Inflammatory macrophage treated with lipopolysaccharide for 1 hour (primary cell): ENCODE measurements around the gene LAYN.

ENCODE experiments used
- DNase-seq, 2 donors: peaks; one replicate each; pipeline ENCODE4 v3.0.0-alpha.2; 2020 to 2022

LAYN gene, protein sequence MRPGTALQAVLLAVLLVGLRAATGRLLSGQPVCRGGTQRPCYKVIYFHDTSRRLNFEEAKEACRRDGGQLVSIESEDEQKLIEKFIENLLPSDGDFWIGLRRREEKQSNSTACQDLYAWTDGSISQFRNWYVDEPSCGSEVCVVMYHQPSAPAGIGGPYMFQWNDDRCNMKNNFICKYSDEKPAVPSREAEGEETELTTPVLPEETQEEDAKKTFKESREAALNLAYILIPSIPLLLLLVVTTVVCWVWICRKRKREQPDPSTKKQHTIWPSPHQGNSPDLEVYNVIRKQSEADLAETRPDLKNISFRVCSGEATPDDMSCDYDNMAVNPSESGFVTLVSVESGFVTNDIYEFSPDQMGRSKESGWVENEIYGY

DNA sequence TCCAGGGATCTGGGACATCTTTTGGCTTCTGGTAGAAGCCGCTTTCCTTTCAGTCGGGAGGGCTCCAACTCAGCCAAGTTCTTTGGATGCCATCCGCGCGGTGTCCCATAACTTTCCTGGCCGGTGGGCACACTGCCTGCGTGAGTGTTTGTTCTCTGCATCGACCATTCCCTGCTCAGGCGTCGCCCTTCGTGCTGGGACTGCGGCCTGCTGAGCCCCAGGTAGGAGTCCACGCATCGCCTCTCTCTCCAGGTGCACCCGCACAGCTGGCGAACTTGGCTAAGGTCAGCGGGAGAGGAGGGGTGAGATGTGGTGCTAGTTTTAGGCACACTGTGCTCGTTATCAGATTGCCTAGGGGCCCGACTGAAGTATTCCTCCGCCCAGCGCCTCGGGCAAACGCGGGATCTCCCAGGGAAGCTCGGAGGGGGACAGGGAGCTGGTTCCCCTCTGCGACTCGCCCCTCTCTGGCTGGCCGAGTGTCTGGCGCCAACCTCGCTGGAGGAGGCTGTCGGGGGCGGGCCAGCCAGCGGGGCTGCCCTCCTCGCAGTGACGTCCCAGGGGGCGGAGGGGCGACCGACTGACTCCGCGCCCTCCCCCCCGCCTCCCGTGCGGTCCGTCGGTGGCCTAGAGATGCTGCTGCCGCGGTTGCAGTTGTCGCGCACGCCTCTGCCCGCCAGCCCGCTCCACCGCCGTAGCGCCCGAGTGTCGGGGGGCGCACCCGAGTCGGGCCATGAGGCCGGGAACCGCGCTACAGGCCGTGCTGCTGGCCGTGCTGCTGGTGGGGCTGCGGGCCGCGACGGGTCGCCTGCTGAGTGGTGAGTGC lies at the start of gene LAYN:
LAYN (plus strand) TSS at position 607 of the 823 bp plus-strand sequence; CDS start at position 731, 124 bp downstream.
- no peak for DNase-seq

DNA sequence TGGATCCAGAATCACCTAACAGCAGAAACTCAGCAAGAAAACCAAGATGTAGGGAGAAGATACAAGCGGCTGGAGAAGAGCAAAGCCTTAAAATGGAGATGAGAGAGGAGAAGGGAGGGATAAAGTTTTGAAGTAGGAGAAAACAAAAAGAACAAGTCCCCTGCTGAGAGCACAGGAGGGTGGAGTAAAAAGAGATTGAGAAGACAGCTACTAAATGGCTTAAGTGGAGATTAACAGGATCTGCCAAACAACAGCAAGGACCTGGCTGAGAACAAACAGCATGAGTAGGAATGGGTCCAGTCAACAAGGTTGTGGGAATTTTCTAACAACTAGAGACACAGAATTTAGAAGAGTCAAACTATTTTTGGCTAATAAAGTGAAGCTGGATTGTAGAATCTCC lies 46.5 kb upstream of the LAYN start:
- DNase-seq, result no peak

DNA sequence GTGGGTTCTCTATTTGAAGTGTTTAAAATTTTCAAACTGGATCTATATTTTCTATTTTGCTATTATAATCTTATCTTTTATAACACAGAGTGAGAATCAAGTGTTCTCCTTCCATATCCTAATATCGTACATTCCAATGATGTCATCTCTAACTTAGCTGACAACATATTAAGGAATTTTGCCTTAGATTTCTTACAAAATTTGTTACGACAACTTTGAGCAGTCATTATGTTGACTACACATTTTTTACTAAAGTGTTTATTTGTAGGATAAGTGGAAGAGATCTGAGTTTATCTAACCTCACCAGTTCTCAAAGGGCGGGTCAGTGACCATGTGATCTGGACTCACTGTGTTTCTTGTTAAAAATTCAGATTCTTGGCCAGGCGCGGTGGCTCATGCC lies 41.0 kb upstream of the LAYN start:
- peak in 1 of 2 donors; percentile 26 for DNase-seq

DNA sequence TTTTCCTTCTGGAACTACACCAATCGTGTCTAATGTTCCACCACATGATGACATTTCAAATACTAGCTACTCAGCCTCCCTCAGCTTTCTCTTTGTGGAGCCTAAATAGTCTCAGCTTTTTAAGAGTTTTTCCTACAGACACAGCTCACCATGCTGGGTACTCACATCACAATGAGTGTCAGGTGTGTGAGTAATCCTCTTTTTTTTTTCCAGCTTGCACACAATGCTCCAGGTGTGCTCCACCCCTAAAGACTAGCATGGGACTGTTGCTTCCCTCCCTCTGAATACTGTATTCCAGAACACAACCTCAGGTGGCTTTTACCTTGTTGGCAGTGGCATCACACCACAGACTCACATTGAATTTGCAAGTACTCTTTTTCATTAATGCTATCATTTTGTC lies 40.0 kb upstream of the LAYN start:
- no peak for DNase-seq

DNA sequence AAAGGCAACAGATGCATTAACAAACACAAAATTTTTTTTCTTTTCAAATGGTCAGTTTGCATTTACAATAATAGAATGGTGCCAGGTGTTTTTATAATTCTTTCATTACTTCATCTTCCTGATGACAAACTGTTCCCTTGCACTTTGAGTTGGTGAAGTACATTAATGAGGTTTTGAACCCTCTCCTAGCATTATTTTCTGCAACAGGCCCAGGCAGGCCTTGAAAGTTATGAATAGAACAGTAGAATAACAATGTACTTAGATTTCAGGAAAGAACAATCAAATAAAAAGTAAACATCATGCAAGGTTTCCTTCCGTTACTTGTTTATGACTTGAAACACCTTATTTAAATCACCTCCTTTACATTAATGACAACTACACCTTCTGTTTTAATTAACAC lies 37.9 kb upstream of the LAYN start:
- DNase-seq, result no peak

DNA sequence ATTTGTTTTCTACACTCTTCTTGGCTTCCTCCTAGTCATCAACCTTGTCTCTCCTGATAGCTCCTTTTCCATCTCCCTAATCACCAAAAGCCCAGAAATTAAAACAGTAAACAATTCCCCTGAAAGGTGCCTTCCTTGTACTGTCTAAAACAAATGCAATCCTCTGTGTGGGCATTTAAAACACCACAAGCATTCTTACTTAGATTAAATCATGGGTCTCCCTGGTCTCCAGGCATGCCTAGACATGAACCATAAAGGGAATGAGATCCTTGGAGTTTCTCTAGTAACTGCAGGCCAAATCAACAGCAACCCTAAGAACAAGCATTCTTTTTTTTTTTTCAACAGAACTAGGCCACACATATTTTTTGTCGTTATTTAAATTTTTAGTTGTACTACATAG lies 30.2 kb upstream of the LAYN start:
- no peak for DNase-seq

DNA sequence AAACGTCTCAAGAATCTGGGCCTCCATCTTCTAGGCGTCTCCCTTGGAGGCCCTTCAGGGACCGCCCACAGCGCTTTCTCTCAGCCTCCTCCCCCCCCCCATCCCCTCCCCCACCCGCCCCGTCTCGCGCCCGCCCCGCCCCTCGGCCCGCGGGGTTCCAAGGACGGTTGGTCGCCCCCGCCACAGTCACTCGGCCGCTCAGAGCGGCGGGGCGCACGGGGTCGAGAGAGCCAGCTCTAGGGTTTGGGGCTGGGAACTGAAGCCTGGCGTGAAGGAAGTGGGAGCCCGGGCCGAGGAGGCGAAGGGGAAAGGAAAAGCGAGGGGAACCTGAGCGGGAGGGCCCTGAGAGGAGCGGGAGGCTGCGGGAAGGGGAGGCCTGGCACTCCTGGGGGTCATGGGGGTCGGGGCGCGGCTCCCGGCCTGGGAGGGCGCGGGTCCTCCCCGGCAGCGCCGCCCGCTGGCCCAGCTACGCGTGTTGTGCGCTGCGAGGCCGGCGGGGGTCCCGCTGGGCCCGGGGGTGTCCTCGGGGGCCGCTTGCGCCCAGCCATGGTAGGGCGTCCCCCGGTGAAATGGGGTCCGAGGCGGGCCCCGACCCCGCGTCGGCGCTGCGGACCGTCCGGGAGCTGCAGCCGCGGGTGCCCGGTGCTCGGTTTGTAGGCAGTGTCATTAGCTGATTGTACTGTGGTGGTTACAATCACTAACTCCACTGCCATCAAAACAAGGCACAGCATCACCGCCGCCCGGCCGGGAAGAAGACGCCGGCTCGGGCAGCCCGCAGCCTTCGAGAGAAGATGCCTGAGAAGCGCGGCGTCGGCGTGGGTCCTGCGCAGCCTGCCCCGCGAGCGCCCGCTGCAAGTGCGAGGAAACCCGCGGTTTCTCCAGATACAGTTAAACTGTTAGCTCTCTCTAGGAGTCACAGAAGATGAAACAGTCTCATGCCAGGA lies 28.0 kb upstream of the LAYN start, which contains the start of gene BTG4:
BTG4 (minus strand) TSS at position 91 of the 944 bp plus-strand sequence. CDS start 13,610 bp downstream, outside the sequence.
- no peak for DNase-seq

DNA sequence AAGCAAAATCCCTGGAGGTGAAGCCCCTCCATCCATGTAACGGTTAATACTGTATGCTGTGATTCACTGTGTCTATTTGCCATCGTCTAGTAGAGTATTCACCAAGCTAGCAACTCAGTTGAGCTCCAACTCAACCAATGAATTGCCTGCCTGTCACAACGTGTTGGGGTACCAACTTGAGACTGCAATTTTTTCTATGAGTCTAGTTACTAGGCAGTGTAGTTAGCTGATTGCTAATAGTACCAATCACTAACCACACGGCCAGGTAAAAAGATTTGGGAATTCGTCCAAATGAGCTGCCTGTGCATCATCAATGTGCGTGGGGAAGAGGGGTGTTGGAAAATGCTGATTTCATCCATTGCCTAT lies 27.3 kb upstream of the LAYN start:
- no peak for DNase-seq

DNA sequence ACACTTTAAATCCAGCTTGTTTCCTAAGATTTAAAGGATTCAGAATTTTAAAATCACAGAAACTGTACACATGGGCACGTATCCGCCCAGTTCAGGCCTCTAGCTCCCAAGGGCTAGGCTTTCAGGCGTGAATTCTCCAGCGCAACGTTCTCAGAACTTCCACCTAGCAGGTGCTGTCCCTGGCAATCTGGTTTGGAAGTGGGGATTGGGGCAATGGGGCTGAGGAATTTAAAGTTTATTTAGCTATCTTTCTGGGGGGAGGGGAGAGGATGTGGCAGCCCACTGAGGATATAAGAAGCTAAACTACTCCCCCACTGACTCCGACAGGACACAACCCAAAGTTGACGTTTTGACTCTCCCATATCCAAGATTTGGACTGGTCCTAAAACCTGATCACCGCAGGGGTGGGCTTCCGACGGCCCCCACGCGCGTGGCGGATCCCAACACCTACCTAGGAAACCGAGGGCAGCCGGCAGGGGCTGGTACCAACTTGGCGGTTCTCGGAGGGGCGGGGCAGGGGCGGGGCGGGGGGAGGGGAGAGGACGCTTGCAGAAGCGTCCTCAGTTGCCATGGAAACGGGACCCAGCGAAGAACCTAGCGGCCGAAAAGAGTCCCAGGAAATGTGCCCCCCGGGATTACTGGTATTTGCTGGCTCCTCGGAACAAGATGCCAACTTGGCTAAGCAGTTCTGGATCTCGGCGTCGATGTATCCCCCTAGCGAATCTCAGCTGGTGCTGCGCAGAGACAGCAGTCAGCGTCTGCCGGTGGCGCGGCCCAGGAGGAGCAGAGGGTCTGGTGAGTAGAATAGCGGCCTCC lies 26.1 kb upstream of the LAYN start, which contains the start of gene HOATZ:
HOATZ (plus strand) TSS at position 563 of the 816 bp plus-strand sequence; CDS start at position 570, 7 bp downstream.
- DNase-seq, result no peak

DNA sequence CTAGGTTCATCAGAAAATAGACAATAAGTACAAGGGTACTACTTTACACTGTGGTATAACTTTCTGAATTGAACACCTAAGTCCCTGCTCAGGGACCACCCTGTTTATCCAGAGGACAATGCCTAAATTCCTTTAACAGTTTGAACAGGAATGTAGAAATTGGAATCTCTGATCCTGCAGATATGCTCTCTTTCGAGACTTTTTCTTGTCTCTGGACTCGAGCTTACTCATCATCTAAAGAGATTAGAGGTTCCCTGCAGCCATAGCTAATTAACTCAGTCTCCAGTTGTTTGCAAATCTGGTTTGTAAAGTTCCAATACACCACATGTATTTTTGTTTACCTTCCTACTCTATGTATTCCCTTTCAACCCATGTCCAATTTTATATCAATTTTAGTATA lies 24.9 kb upstream of the LAYN start:
- DNase-seq, result no peak

DNA sequence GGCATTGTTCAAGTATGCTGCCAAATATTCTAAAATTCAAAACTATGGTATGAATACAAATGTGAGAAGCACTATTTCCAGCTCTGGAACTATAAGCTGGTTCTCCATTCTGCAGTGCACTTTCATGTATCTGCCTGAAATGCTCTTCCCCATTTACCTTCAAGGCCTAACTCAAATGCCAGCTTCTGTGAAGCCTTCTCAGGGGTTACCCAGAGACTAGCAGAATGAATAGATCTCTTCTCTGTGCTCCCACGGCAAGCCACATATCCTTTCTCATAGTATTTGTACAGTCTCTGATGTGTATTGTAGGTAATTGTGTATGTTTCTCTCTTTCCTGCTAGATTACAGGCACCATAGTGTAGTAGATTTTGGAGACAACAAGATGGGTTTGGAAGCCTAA lies 21.9 kb upstream of the LAYN start:
- DNase-seq, result no peak

DNA sequence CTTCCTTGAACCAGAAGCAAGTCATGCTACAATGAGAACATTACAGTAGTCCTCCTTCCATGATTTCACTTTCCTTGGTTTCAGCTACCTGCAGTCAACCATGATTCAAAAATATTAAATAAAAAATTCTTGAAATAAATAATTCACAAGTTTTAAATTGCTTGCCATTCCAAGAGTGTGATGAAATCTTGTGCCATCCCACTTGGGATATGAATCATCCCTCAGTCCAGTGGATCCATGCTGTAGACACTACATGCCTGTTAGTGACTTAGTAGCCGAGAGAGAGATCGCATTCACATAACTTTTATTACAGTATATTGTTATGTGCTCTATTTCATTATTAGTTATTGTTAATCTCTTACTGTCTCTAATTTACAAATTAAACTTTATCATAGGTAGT lies 20.0 kb upstream of the LAYN start:
- no peak for DNase-seq

DNA sequence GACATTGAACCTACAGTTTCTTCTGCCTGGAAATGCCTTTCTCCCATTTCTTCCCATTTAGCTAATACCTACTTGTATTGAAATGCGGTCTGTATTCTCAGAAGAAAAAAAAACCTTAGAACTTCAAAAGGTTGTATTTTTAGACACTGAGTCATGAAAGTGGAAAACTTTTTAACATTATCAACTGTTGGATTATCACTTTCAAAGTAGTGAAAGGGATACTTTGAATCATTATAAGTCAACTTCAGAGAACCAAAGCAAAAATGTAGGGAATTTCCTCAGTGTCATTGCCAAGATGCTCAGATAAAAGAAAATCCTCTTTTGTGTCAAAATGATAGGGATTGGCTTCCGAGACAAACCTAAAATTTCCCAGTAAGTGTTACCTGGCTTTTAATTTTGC lies 19.4 kb upstream of the LAYN start:
- no peak for DNase-seq

DNA sequence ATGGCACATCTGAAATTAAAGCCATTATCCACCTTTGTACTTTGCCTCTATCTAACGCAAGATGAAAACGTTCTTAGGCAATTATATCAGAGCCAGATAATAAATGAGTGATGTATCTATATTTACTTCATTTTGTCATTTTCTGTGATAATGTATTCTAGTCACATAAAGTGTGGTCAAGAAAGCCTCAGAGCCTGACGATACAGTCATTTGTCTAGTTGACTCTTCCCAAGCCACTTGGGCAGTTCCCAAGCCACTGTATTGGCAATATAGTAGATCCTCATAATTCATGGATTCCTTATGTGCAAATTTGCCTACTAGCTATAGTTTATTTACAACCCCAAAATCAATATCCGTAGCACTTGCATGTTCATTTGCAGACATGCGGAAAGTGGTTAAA lies 18.1 kb upstream of the LAYN start:
- DNase-seq, result no peak

DNA sequence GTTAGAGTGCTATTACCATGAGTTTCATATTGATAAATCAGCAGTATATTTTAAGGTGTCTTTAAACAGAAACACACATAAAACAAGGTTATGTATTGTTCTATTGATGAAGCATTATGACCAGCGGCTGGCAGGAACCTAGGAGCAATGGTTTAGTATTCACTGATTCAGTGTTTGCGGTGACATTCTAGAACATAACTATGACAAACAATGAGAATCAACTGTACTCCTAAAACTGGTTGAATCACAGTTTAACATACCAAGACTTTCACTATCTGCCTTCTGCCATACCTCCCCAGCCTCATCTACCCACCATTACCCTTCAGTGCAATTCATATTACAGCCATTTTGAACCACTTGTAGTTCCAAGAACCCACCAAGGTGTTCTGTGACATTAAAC lies 17.2 kb upstream of the LAYN start:
- DNase-seq, result no peak

DNA sequence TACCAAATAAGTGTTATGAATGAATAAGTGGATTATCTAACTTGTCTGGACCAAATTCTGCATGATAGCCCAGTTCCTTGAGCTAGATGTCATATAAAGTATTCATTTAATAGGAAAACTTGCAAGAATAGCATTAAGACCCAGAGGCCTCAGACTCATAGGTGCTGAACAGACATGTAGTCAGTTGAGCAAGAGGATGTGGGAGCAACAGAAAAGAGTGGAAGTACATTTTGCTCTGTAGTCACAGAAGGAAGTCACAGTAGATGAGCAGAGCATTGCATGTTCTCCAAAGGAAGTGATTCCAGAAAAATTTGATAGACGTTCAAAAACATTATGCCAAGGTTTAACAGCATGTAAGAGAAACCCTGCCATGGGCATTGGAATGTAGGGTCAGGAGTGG lies 16.5 kb upstream of the LAYN start:
- peak; percentile 30 to 66 for DNase-seq

DNA sequence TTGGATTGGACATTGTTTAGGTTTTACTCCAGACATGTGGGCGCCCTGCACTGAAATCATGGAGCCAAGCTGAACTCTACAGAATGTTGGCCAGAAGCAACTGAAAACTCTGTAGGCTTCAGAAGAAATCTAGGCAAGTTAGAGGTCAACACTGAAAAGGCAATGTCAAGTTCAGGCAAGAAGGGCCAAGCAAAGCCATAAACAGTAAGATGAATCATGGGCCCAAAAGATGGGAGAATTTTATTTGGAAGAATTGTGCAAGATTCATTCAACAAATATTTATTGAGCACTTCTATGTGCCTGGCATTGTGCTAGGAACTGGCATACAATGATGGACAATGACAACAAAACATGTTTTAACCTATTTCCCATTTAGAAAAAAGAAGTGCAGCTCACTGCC lies 15.1 kb upstream of the LAYN start:
- no peak for DNase-seq

DNA sequence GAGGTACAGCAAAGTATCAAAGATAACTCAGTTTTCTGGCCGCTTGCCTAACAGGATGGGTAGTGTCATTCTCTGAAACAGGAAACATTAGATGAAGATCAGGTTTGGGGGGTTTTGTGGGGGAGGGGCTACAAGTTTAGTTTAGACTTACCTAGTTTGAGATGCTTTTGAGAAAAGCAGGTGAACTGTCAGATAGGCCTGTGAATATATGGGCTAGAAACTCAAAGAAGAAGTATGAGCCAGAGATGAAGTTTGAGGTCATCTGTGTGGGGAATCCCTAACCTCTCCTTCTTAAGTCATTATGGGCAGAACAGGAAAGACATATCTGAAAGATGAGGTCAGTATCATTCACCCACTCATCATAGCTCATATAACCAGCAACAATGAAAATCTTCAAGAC lies 14.0 kb upstream of the LAYN start:
- DNase-seq, result peak; percentile 59 to 83

DNA sequence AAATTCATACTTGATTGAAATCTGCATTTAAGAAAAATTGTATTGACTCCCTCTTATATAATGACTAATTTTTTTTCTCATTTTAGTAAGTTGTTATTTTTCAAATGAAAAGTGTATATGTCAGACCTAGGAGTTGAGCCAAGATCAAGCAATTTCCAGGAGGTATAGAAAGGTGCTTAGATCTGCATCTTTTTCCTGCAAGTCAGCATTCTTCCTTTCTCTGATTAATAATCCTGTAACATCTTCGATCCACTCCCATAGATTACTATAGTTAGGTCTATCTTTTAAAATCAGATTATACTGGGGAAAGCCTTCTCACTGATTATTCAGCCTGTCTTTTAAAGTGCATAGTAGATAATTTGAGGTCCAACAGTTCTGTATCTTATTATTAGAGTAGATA lies 13.2 kb upstream of the LAYN start:
- DNase-seq, result no peak

DNA sequence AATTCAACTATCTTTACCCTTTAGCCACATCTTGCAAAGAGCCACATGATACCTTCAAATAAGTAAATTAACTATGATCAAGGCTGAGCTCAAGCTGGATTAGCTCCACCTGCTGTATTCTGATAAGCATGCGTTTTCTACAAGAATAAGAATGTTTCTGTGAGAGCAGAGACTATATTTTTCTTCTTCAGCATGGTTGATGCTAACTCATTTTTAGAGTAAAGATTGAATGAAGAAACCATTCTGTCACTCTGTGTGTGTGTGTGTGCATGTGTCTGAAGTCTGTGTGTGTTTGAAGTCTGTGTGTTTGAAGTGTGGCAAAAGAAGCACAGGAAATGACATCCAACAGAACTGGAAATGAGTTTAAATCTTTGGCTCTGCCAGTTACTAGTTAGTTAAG lies 12.0 kb upstream of the LAYN start:
- no peak for DNase-seq

DNA sequence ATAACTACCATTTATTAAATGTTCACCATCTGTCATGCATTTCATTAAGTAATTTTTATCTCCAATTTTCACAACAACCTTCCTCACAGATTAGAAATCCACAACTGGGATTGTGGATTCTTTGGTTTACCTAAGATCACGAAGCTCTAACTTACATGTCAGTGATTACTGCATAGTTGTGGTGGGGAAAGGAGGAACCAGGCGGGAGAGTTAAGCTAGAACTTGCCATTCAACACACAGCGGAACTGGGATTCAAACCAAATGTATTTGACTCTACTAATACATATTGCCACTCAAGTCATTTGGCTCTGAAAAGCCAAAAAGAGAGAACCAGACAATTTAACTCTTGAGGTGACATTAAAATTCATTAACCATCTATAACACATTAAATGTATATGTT lies 10.4 kb upstream of the LAYN start:
- DNase-seq, result peak; percentile 13 to 33

DNA sequence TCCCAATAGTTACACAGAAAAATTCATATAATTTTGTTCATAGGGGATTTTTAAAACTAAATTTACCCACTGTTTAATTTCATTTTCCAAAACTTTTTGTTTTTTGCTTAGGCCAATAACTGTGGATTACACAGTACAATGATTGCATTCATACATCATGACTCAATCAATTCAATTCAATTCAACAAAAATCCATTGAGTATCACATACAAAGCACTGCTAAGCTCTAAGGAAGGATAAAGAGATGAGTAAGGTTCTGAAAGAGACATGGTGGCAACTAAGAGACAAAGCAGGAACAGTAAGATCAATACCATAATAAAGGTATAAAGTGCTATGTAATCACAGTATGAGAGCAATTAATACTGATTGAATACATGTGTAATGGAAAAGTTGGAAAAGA lies 9.4 kb upstream of the LAYN start:
- no peak for DNase-seq
